ENCODE results near the gene RAB4A.

Gene RAB4A

DNA sequence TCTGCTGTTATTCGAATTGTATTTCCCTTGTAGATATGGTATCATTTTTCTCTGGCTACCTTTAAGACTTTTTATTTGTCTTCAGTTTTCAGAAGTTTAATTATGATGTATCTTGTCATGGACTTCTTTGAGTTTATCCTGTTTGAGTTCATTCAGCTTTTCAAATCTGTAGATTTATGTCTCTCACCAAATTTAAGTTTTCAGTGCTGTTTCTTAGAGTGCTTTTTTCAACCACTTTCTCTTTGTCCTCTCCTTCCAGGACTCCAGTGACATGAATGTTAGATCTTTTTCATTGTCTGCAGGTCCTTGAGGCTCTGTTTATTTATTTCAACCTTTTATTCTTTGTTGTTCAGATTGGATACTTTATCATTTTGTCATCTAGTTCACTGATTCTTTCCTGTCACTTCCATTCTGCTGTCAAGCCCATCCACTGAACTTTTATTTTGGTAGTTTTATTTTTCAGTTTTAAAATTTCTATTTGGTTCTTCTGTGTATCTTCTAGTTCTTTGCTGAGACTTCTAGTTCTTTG is 11.4 kb downstream of the RAB4A start:
- TF ChIP-seq, protein P1, sequence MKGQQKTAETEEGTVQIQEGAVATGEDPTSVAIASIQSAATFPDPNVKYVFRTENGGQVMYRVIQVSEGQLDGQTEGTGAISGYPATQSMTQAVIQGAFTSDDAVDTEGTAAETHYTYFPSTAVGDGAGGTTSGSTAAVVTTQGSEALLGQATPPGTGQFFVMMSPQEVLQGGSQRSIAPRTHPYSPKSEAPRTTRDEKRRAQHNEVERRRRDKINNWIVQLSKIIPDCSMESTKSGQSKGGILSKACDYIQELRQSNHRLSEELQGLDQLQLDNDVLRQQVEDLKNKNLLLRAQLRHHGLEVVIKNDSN (IDR thresholded peaks at IDR 0.05) = no peak
- TF ChIP-seq CREB1 (IDR thresholded peaks at IDR 0.05; ENCODE audit: low read depth) = no peak
- TF ChIP-seq TAF1 (IDR thresholded peaks at IDR 0.05; ENCODE audit: low read depth) = no peak
- TF ChIP-seq EP300 (IDR thresholded peaks at IDR 0.05; ENCODE audit: borderline replicate concordance) = no peak
- no peak for TF ChIP-seq YY1 (IDR thresholded peaks at IDR 0.05; ENCODE audit: low read depth)
- no peak for TF ChIP-seq TEAD4 (IDR thresholded peaks at IDR 0.05)
- TF ChIP-seq ZBTB7A (IDR thresholded peaks at IDR 0.05; ENCODE audit: low read depth) = no peak
- TF ChIP-seq FOXM1 (IDR thresholded peaks at IDR 0.05; ENCODE audit: borderline replicate concordance, low read depth) = no peak
- no peak for TF ChIP-seq TCF12 (IDR thresholded peaks at IDR 0.05; ENCODE audit: low read depth)
- no peak for TF ChIP-seq NFIC (IDR thresholded peaks at IDR 0.05)
- TF ChIP-seq, protein P2, sequence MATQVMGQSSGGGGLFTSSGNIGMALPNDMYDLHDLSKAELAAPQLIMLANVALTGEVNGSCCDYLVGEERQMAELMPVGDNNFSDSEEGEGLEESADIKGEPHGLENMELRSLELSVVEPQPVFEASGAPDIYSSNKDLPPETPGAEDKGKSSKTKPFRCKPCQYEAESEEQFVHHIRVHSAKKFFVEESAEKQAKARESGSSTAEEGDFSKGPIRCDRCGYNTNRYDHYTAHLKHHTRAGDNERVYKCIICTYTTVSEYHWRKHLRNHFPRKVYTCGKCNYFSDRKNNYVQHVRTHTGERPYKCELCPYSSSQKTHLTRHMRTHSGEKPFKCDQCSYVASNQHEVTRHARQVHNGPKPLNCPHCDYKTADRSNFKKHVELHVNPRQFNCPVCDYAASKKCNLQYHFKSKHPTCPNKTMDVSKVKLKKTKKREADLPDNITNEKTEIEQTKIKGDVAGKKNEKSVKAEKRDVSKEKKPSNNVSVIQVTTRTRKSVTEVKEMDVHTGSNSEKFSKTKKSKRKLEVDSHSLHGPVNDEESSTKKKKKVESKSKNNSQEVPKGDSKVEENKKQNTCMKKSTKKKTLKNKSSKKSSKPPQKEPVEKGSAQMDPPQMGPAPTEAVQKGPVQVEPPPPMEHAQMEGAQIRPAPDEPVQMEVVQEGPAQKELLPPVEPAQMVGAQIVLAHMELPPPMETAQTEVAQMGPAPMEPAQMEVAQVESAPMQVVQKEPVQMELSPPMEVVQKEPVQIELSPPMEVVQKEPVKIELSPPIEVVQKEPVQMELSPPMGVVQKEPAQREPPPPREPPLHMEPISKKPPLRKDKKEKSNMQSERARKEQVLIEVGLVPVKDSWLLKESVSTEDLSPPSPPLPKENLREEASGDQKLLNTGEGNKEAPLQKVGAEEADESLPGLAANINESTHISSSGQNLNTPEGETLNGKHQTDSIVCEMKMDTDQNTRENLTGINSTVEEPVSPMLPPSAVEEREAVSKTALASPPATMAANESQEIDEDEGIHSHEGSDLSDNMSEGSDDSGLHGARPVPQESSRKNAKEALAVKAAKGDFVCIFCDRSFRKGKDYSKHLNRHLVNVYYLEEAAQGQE (IDR thresholded peaks at IDR 0.05; ENCODE audit: low read depth) = no peak

DNA sequence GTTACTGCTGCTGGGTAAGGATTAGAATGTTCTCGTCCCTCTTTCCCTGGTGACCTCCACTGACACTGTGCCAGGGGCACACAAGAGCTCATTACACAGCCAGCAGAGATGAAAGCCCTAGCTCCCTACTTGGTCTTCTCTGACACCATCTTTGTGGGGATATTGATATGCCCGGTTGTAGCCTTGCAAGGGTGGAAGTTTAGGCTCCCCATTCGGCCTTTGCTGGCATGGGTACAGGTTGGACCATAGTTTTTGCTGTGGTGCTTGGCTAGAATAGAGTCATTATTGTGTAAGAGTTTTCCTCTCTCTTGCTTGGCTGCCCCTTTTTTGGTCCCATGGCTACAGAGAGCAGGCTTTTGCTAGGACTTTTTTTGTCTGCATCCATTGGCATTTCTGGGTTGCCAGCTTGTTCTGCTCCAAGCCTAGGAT is 12.3 kb downstream of the RAB4A start:
- no peak for TF ChIP-seq CREB1 (IDR thresholded peaks at IDR 0.05; ENCODE audit: low read depth)
- TF ChIP-seq TEAD4 (IDR thresholded peaks at IDR 0.05) = no peak
- no peak for TF ChIP-seq EGR1 (IDR thresholded peaks at IDR 0.05)

DNA sequence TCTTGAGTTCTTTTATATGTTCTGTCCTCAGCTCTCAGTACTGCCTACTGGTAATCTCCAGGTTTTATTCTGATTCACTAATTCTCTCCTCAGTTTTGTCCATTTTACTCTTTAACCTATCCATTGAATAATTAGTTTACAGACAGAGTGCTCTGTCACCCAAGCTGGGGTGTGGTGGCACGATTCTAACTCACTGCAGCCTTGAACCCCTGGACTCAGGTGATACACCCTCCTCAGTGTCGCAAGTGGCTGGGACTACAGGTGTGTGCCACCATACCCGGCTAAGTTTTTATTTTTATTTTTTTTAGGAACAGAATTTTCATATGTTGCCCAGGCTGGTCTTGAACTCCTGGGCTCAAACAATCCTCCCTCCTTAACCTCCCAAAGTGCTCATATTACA is 14.0 kb downstream of the RAB4A start:
- TF ChIP-seq TCF12 (IDR thresholded peaks at IDR 0.05; ENCODE audit: low read depth) = no peak
- no peak for TF ChIP-seq TEAD4 (IDR thresholded peaks at IDR 0.05)
- TF ChIP-seq CEBPB (IDR thresholded peaks at IDR 0.05) = no peak
- TF ChIP-seq RAD21 (IDR thresholded peaks at IDR 0.05; ENCODE audit: low read depth) = no peak
- TF ChIP-seq YY1 (IDR thresholded peaks at IDR 0.05; ENCODE audit: low read depth) = no peak
- TF ChIP-seq CREB1 (IDR thresholded peaks at IDR 0.05; ENCODE audit: low read depth) = no peak
- no peak for TF ChIP-seq MAX (IDR thresholded peaks at IDR 0.05)
- no peak for TF ChIP-seq EGR1 (IDR thresholded peaks at IDR 0.05)
- TF ChIP-seq, protein P1 (IDR thresholded peaks at IDR 0.05) = no peak
- no peak for TF ChIP-seq TAF1 (IDR thresholded peaks at IDR 0.05; ENCODE audit: low read depth)
- TF ChIP-seq EP300 (IDR thresholded peaks at IDR 0.05; ENCODE audit: borderline replicate concordance) = no peak
- TF ChIP-seq FOXM1 (IDR thresholded peaks at IDR 0.05; ENCODE audit: borderline replicate concordance, low read depth) = no peak
- TF ChIP-seq ZBTB7A (IDR thresholded peaks at IDR 0.05; ENCODE audit: low read depth) = no peak
- TF ChIP-seq, protein P2 (IDR thresholded peaks at IDR 0.05; ENCODE audit: low read depth) = no peak

DNA sequence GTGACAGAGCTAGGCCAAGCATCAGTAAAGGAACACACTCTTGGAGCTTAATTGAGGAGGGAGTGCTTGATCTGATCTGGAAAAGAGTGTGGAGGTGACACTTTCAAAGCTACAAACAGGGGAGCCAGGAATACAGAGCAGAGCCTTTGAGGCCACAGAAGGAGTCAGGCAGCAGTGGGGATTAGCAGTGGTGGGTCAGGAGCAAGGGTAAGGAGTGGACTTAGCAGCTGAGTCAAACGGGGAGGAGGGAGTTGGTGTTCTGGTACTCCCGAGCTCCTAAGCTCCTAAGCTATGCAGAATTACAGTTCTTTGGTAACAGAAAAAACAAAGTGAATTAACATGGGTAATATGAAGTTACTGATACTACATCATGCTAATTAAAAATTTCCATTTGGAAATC is 14.5 kb downstream of the RAB4A start:
- TF ChIP-seq TCF12 (IDR thresholded peaks at IDR 0.05; ENCODE audit: low read depth) (no peak), EGR1 (IDR thresholded peaks at IDR 0.05) (no peak), ZBTB7A (IDR thresholded peaks at IDR 0.05; ENCODE audit: low read depth) (no peak), FOXM1 (IDR thresholded peaks at IDR 0.05; ENCODE audit: borderline replicate concordance, low read depth) (no peak), CEBPB (IDR thresholded peaks at IDR 0.05) (no peak), YY1 (IDR thresholded peaks at IDR 0.05; ENCODE audit: low read depth) (no peak)
- TF ChIP-seq, protein P1 (IDR thresholded peaks at IDR 0.05) = no peak

GRCh38 chr1:229286099-229286766 is 15.3 kb downstream of the RAB4A start:
- no peak for TF ChIP-seq TCF12 (IDR thresholded peaks at IDR 0.05; ENCODE audit: low read depth)
- TF ChIP-seq EP300 (IDR thresholded peaks at IDR 0.05; ENCODE audit: borderline replicate concordance) = no peak
- TF ChIP-seq TEAD4 (IDR thresholded peaks at IDR 0.05) = no peak
- TF ChIP-seq RAD21 (IDR thresholded peaks at IDR 0.05; ENCODE audit: low read depth) = no peak
- no peak for TF ChIP-seq TAF1 (IDR thresholded peaks at IDR 0.05; ENCODE audit: low read depth)
- TF ChIP-seq, protein P1 (IDR thresholded peaks at IDR 0.05) = no peak
